T1000 (cell line): Measurements from ENCODE around the gene CDKAL1.

Experiments
- DNase-seq: peaks from one replicate; lab custom pipeline; 2025; ENCODE audit warnings: mixed read lengths; lab: John Stamatoyannopoulos, UW

Gene CDKAL1

GRCh38 chr6:20840675-20841074, 306.4 kb downstream of the CDKAL1 start:
- DNase-seq: no peak

- no peak for DNase-seq
Measured at GRCh38 chr6:20841806-20842205, 307.5 kb downstream of the CDKAL1 start.

- DNase-seq: no peak
Measured at GRCh38 chr6:20845592-20845991, 311.3 kb downstream of the CDKAL1 start.

GRCh38 chr6:20846602-20847028, 312.4 kb downstream of the CDKAL1 start:
- no peak for DNase-seq

GRCh38 chr6:20847904-20848303, 313.6 kb downstream of the CDKAL1 start:
- no peak for DNase-seq

- no peak for DNase-seq
Measured at GRCh38 chr6:20850686-20851416, 316.6 kb downstream of the CDKAL1 start.

GRCh38 chr6:20851795-20852194, 317.5 kb downstream of the CDKAL1 start:
- no peak for DNase-seq

- no peak for DNase-seq
Measured at GRCh38 chr6:20853828-20854227, 319.6 kb downstream of the CDKAL1 start.

- no peak for DNase-seq
Measured at GRCh38 chr6:20856681-20857288, 322.5 kb downstream of the CDKAL1 start.

- DNase-seq: no peak
Measured at GRCh38 chr6:20861481-20861880, 327.2 kb downstream of the CDKAL1 start.

GRCh38 chr6:20866036-20866435, 331.8 kb downstream of the CDKAL1 start:
- no peak for DNase-seq

GRCh38 chr6:20866935-20867703, 332.9 kb downstream of the CDKAL1 start:
- DNase-seq: no peak

- DNase-seq: no peak
Measured at GRCh38 chr6:20868397-20869096, 334.3 kb downstream of the CDKAL1 start.

GRCh38 chr6:20870021-20870420, 335.8 kb downstream of the CDKAL1 start:
- DNase-seq: no peak

GRCh38 chr6:20870493-20870892, 336.2 kb downstream of the CDKAL1 start:
- no peak for DNase-seq

GRCh38 chr6:20873425-20874190, 339.4 kb downstream of the CDKAL1 start:
- no peak for DNase-seq

- no peak for DNase-seq
Measured at GRCh38 chr6:20875369-20875963, 341.2 kb downstream of the CDKAL1 start.

- no peak for DNase-seq
Measured at GRCh38 chr6:20876036-20876435, 341.8 kb downstream of the CDKAL1 start.

GRCh38 chr6:20876561-20876960, 342.3 kb downstream of the CDKAL1 start:
- DNase-seq: no peak

GRCh38 chr6:20877008-20877937, 343.0 kb downstream of the CDKAL1 start:
- peak; percentile 55 for DNase-seq
